Measurements from ENCODE around the gene IKBKE.

DNA sequence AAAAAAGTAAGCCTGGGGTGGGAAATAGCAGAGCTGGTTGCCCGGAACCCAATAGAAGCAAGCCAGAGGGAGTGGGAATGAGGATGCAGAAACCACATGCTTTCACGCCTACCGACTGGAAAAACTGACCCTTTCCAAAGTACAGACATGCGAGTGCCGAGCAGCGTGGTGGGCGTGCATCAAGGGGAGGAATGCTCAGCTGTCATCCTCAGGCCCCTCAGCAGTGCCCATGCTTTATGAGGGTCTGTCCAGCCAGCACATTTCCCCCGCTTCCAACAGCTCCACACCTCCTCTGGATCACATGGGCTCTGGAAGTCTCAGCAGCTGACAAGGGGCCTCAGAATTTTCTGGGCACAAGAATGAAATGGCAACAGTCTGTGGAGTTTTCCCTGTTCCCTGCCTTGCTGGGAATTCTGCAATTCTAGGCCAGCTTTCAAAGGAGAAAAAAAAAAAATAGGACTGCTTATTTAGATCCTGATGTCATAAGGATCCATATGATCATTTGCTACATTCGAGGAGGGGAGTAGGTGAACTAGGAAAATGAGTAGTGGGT is 19.1 kb upstream of the IKBKE start:
- TF ChIP-seq EZH2 (IDR thresholded peaks at IDR 0.05; ENCODE audit: insufficient read depth, poor library complexity, severe bottlenecking) (no peak), EZH2phosphoT487 (IDR thresholded peaks at IDR 0.05; ENCODE audit: insufficient read depth, low read depth) (no peak)
